Measurements from ENCODE around the gene TUBB4B. TPM values are rescaled to one million over a fixed set of nuclear protein-coding genes. Genes with fewer than 3 reads are reported as not detected.

The TUBB4B gene
- total RNA-seq, 1 donor from 2014 or later: 321 TPM

DNA sequence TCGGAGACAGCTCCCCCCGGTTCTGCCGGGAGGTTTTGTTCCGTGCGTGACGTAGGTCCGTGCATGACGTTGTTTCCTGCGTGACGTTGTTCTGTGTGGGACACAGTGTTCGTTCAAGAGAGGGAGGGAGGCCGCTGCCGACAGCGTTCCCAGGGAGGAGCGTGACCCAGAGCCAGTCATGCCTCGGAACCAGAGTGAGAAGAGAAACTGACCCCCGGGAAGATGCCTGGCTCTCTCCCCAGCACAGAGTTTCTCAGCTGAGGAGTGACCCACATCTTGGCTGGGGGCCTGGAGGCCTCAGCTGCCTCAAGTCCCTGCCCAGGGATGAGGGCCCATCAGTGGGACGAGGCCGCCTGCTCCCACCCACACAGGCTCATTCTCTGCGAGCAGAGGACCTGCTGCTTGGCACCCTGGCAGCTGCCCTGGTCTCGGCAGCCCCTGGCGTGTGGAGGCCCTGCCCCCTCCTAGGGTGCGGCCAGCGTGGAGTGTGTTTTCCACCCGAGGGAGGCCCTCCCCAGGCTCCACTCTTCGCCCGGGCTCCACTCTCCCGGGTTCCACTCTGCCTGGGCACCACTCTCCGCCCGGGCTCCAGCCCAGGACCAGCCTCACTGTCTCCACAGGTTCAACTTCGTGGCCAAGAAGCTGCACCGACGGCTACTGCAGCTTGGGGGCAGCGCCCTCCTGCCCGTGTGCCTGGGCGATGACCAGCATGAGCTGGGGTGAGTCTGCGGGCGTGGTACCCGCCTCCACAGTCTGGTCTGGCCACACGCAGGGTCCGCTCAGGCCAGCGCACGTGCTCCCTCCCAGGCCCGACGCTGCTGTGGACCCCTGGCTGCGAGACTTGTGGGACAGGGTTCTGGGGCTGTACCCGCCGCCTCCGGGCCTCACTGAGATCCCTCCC lies 27.7 kb upstream of the TUBB4B start:
- ATAC-seq: peak; percentile 1

GRCh38 chr9:137214620-137215019 lies 26.5 kb upstream of the TUBB4B start:
- no peak for ATAC-seq

- ATAC-seq: no peak
Measured at GRCh38 chr9:137215196-137215986, 25.7 kb upstream of the TUBB4B start.

DNA sequence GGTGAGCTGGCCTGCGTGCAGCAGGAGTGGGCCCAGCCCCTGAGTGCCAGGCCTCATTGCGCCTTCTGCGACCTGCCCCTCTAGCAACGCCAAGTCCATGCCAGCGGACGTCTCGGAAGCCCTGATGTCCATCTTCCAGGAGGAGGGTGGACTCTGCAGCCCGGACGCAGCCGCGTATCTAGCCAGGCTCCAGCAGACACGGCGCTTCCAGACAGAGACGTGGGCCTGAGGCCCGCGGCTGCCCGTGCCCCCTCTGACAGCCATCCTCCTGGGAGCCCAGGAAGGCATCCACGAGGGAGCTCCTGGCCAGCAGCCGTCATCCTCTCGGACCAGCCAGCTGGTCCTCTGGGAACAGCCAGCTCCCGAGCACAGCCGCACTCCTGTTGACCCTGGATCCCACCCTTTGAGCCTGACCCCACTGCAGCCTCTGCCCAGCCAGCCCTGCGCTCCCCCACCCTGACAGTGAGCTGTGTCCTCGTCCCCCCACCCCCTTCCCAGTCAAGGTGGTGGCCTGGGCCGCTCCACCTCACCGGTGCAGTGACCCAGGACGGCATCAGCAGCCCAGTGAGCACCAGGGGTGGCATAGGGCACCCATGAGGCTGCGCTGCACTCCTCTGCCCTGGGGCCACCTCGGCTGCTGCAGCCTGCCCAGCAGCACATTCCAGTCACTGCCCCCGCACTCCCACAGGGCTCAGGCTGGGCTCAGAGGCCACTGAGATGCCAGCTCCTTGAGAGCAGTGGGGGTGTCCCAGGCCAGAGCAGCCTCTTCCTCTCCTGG lies 24.7 kb upstream of the TUBB4B start:
- no peak for ATAC-seq

DNA sequence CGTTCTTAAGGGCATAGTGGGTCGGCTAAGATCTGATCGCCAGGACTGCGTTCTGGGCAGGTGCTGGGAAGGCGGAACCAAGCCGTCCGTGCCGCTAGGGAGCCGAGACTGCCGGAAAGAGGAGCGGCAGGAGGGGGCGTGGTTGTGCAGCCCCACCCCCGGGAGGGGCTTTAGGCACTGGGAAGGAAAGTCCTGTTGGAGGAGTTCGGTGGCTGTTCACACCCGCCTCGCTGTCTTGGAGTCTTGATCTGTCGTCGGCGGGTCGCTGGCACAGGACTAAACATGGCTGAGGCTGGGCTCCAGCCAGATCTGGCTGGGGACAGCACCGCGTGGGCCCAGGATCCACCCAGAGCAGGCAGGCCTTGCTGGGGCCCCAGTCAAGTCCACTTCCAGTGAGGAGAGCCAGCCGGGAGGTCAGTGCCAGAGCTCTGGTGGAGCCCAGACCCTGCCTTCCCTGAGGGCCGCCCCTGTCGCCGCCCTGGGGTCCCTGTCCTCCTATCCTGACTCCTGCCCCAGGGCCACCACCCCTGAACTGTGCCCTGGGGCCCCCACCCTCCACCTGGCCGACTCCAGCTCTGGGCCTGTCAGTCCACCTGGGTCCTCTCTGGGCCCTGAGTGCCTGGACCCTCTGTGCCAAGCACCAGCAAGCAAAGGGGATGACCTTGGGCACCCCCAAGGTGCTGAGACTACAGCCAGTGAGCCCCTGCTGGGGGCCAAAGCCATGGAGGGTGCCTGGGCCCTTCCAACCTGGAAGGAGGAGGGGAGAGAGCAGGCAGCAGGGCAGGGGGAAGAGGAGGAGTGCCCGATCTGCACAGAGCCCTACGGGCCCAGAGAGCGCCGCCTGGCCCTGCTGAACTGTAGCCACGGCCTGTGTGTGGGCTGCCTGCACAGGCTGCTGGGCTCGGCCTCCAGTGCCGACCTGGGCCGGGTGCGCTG lies 23.5 kb upstream of the TUBB4B start:
- ATAC-seq: peak; percentile 79

DNA sequence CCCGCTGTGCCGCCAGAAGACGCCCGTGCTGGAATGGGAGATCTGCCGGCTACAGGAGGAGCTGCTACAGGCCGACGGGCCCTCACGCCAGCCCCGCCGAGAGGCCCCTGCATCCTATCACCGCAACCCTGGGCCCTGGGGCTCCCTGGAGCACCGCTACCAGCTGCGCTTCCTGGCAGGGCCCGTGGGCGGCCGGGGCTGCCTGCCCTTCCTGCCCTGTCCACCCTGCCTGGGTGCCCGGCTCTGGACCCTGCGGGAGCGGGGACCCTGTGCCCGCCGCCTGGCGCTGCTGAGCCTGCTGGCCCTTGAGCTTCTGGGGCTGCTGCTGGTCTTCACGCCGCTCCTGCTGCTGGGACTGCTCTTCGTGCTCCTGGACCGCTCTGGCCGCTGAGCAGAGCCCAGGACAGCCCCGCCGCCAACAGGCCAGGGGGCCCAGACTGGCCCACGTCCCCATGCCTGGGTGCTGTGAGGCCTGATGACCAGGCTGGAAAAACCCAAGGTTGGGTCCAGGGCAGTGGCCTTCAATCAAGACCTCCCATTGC lies 22.8 kb upstream of the TUBB4B start:
- ATAC-seq: no peak

DNA sequence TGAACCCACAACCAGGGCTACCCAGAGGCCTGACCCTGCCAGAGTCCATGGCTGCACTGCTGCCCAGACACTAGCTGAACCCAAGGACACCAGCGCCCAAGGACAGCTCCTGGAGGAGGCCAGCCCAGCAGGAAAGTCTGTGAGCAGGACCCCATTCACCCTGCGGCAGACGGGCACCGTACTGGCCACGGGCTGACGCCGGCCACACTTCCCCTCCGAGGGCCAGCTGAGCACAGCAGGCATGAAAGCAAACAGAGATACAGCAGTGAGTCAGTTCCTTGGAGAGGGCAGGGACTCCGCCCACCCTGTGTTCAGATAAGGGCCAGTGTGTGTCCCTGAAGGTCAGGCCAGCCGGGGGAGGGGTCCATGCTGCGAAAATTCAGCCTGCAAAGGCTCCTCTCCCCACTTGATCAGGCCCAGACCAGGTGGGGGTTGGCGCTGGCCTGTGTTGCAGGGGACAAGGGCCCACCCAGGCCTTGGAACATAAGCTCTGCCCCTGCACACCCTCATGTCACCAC lies 22.3 kb upstream of the TUBB4B start:
- ATAC-seq: no peak

DNA sequence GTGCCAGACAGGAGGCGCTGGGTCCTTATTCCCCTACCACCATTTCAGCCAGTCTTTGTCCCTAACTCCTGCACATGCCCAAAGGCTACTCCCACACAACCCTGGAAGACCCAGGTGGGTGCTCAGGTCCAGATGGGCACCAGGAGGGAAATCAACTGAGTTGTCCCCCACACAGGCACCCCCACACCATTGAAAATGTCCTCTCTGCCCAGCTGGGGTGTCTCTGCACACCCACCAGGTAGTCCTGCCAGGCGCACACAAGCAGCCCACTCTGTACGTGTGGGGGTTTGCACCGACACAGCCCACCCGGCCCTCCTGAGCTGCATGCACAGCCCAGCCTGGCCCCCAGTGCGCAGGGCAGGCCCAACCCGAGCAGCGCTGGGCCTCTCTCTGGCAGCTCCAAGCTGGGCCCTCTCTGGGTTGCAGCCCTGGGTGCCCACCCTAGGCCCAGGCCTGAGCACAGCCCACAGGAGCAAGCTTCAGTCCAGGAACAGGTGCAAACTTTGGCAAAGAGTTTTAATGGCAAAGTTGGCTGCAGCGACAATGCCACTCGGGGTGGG lies 21.2 kb upstream of the TUBB4B start:
- no peak for ATAC-seq

DNA sequence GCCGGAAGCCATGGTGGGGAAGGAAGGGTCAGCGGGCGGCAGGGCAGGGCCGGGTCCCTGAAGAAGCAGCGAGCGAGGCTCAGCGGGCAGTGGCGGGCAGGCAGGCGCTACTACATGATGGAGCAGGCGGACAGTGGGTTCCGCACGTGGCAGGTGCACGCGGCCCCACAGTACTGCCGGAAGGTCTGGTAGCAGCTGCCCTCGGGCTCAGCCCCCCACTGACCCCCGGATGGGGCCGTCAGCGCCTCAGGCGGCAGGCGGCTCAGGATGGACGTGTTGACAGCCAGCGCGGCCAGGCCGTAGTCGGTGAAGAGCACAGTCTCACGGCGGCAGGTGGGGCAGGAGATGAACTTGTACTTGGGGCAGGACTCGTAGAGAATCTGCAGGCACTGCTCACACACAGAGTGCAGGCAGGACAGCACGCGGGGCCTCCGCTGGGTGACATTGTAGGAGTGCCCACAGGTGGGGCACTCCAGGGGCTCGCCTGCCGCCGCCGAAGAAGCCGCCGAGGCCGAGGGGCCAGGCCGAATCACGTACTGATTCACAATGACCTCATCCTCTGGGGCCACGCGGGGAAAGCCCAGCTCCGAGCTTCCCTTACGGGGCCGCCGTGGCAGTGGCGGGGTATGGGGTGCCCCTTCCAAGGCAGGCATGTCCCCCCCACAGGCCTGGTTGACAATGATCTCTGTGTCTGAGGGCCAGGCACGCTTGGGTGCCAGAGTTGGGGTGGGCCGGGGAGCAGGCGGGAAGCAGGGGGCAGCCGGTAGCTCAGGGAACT lies 20.6 kb upstream of the TUBB4B start:
- ATAC-seq: no peak

- no peak for ATAC-seq
Measured at GRCh38 chr9:137221095-137221505, 20.0 kb upstream of the TUBB4B start.

- no peak for ATAC-seq
Measured at GRCh38 chr9:137221506-137222111, 19.5 kb upstream of the TUBB4B start.

- ATAC-seq: no peak
Measured at GRCh38 chr9:137222190-137223077, 18.7 kb upstream of the TUBB4B start, which contains the start of gene RNF208. Gene RNF208, minus strand, starts transcription at chr9:137222240. Its CDS starts 1,028 bp downstream, at chr9:137221212.

- peak; percentile 67 for ATAC-seq
Measured at GRCh38 chr9:137223078-137223970, 17.8 kb upstream of the TUBB4B start.

GRCh38 chr9:137224830-137225694 lies 16.0 kb upstream of the TUBB4B start, which contains the start of gene CYSRT1:
Gene CYSRT1, plus strand, starts transcription at chr9:137225174. Its CDS starts 448 bp downstream, at chr9:137225622.
- ATAC-seq: peak; percentile 48

GRCh38 chr9:137225699-137226331 lies 15.3 kb upstream of the TUBB4B start:
- ATAC-seq: no peak

Measured in esophagus mucosa (tissue), 1 donor.